ENCODE results near the gene CSTF2T.

- TF ChIP-seq CTCF (conservative IDR thresholded peaks at IDR 0.05 in 1 of 2, IDR thresholded peaks at IDR 0.05 in 1 of 2; ENCODE audit: extremely low read depth in 1 of 2, insufficient read depth in 1 of 2, low read depth in 1 of 2, low read length in 2 of 2) (no peak), EZH2 (IDR thresholded peaks at IDR 0.05; ENCODE audit: borderline replicate concordance, low read length) (no peak)
Observed at GRCh38 chr10:51718804-51719291, 19.5 kb upstream of the CSTF2T start.
